Activated B cell treated with CpG ODN at 0.5 μM for 24 hours (primary cell): ENCODE data around the gene TCFL5. TPM values are rescaled to one million over a fixed set of nuclear protein-coding genes. Genes with fewer than 3 reads are reported as not detected.

Experiments
- ATAC-seq: fragments of 200-7000 bp; cut with Tn5 transposase; one replicate; pipeline ENCODE4 v1.10.0; 2021; ENCODE audit warnings: low read depth, mild to moderate bottlenecking, moderate library complexity
- CTCF ChIA-PET: fragments of 350-600 bp; sonication (Branson Sonifier 250); formaldehyde crosslinking; loops from one replicate; lab custom pipeline; 2021; ENCODE audit warnings: antibody characterized with exemption; lab: Charles Lee
- POLR2A ChIA-PET: fragments of 350-600 bp; sonication (Branson Sonifier 250); formaldehyde crosslinking; loops from one replicate; lab custom pipeline; 2021; ENCODE audit warnings: antibody characterized with exemption; lab: Charles Lee
- DNase-seq: peaks from one replicate; pipeline ENCODE4 v3.0.0; 2022
- H3K27ac Mint-ChIP-seq: one replicate; pipeline ENCODE4 v1.8.0; 2020; ENCODE audit warnings: mixed read lengths
- H3K27me3 Mint-ChIP-seq: one replicate; pipeline ENCODE4 v1.8.0; 2021; ENCODE audit warnings: mixed read lengths
- H3K36me3 Mint-ChIP-seq: one replicate; pipeline ENCODE4 v1.8.0; 2021; ENCODE audit warnings: low read depth, mixed read lengths
- H3K4me1 Mint-ChIP-seq: one replicate; pipeline ENCODE4 v1.8.0; 2021; ENCODE audit warnings: mixed read lengths
- H3K4me3 Mint-ChIP-seq: one replicate; pipeline ENCODE4 v1.8.0; 2020; ENCODE audit warnings: mild to moderate bottlenecking, mixed read lengths
- H3K9me3 Mint-ChIP-seq: one replicate; pipeline ENCODE4 v1.8.0; 2020; ENCODE audit warnings: mixed read lengths
- intact Hi-C: fragments of 100-400 bp; cut with micrococcal nuclease; formaldehyde crosslinking; loops from one replicate; pipeline ENCODE4 v1.15.1; 2024
- total RNA-seq: library from RNA; stranded (reverse); gene quantifications from 2 replicates; pipeline ENCODE4 v1.2.3, GENCODE V29; 2022
- TF ChIP-seq, protein P1 (sequence below): fragments of 200-600 bp; IDR thresholded peaks from one replicate; pipeline ENCODE4 v1.8.0; 2022; ENCODE audit warnings: antibody characterized with exemption, mild to moderate bottlenecking

The TCFL5 gene
- 54.5 and 55.6 TPM in 2 replicates for total RNA-seq

DNA sequence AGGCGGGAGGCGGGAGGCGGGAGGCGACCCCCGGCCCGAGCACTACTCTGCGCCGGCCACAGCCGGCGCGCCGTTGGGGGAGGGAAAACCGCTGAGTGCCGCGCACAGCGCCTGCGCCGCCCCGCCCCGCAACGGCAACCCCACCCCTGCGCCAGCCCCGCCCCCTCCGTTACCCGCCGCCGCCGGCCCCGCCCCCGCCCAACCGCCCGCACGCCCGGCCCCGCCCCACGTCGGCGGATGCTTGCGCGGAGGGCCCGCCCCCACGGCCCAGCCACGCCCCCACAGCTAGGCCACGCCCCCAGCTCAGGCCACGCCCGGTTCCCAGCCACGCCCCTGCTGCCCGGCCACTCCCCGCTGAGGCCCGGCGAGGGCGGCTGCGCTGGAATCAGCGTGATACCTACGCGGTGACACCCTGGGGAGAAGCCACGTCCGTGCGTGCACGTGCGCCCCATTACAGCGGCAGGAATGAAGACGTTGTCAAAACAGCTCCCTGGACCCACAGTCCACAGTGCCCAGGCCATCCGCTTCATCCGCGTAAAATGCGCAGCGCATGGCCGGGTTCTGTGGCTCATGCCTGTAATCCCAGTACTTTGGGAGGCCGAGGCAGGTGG is at the start of gene TCFL5:
TCFL5 (minus strand) TSS at position 97 of the 611 bp plus-strand sequence. CDS start 152 bp downstream, outside the sequence.
- intact Hi-C loops, result loop anchor here (1.0 to 5.0 kb wide), 4 partner anchors 29 to 92 kb away; partner anchors contain the start of genes DIDO1 and MRGBP
- peak within 1 kb of the TSS; percentile 52 for H3K27ac Mint-ChIP-seq
- H3K9me3 Mint-ChIP-seq, result no peaks in the 10 kb centered on the region
- peak; percentile 99 for DNase-seq
- CTCF ChIA-PET, result no interaction called here
- peaks cover 41% of the 10 kb centered on the region for H3K4me1 Mint-ChIP-seq
- TF ChIP-seq, protein P1, sequence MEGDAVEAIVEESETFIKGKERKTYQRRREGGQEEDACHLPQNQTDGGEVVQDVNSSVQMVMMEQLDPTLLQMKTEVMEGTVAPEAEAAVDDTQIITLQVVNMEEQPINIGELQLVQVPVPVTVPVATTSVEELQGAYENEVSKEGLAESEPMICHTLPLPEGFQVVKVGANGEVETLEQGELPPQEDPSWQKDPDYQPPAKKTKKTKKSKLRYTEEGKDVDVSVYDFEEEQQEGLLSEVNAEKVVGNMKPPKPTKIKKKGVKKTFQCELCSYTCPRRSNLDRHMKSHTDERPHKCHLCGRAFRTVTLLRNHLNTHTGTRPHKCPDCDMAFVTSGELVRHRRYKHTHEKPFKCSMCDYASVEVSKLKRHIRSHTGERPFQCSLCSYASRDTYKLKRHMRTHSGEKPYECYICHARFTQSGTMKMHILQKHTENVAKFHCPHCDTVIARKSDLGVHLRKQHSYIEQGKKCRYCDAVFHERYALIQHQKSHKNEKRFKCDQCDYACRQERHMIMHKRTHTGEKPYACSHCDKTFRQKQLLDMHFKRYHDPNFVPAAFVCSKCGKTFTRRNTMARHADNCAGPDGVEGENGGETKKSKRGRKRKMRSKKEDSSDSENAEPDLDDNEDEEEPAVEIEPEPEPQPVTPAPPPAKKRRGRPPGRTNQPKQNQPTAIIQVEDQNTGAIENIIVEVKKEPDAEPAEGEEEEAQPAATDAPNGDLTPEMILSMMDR, result no peak
- POLR2A ChIA-PET, result interaction anchor here (0.8 to 2.9 kb wide), 12 partner anchors 24 to 210 kb away, joined by 3 to 11 read pairs (median 5); partner anchors contain the start of genes GID8 and OGFR
- H3K36me3 Mint-ChIP-seq, result peaks cover 28% of the 10 kb centered on the region
- H3K4me3 Mint-ChIP-seq, result peak within 1 kb of the TSS; percentile 81
- peak; percentile 90 for ATAC-seq
- no peaks in the 10 kb centered on the region for H3K27me3 Mint-ChIP-seq

GRCh38 chr20:62910777-62911497 is 49.3 kb upstream of the TCFL5 start:
- ChIA-PET POLR2A (no interaction called here), CTCF (no interaction called here)
- ATAC-seq (no peak), DNase-seq (no peak)
- no peak overlapping the region for H3K27ac Mint-ChIP-seq
- H3K36me3 Mint-ChIP-seq, result peaks cover 81% of the 10 kb centered on the region
- H3K27me3 Mint-ChIP-seq, result no peaks in the 10 kb centered on the region
- no peaks in the 10 kb centered on the region for H3K9me3 Mint-ChIP-seq
- TF ChIP-seq, protein P1, result no peak
- H3K4me1 Mint-ChIP-seq, result peaks cover 35% of the 10 kb centered on the region
- intact Hi-C loops, result no loop called here
- H3K4me3 Mint-ChIP-seq, result no peak overlapping the region

DNA sequence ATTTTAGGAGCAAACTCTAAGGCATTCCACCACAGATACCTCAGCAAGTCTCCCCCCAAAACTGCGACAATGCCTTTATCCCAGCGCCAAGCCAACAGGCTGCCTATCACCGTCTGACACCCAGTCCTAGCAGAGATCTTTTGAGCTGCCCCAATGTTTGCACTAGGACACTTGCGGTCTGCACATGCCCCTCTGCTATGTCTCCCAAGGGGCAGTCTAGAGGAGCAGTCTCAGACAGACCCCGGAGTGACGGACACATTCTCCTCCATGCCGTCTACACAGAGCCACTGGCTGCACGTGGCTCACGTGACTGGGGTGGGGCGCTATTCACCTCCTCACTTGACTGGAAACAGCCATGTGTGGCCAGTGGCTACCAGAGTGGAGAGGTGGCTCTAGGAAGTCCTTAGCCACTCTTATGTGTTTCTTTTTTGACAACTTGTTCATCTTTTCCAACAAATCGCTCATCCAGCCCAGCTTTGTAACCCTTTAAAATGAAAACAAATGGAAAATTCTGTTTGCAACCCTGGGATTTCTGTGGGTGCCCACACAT is 48.7 kb upstream of the TCFL5 start:
- H3K4me1 Mint-ChIP-seq, result peaks cover 30% of the 10 kb centered on the region
- intact Hi-C loops, result no loop called here
- ATAC-seq, result no peak
- POLR2A ChIA-PET, result no interaction called here
- TF ChIP-seq, protein P1, result no peak
- DNase-seq, result no peak
- H3K9me3 Mint-ChIP-seq, result no peaks in the 10 kb centered on the region
- H3K4me3 Mint-ChIP-seq, result no peak overlapping the region
- CTCF ChIA-PET, result no interaction called here
- H3K27me3 Mint-ChIP-seq, result no peaks in the 10 kb centered on the region
- H3K27ac Mint-ChIP-seq, result no peak overlapping the region
- H3K36me3 Mint-ChIP-seq, result peaks cover 85% of the 10 kb centered on the region

DNA sequence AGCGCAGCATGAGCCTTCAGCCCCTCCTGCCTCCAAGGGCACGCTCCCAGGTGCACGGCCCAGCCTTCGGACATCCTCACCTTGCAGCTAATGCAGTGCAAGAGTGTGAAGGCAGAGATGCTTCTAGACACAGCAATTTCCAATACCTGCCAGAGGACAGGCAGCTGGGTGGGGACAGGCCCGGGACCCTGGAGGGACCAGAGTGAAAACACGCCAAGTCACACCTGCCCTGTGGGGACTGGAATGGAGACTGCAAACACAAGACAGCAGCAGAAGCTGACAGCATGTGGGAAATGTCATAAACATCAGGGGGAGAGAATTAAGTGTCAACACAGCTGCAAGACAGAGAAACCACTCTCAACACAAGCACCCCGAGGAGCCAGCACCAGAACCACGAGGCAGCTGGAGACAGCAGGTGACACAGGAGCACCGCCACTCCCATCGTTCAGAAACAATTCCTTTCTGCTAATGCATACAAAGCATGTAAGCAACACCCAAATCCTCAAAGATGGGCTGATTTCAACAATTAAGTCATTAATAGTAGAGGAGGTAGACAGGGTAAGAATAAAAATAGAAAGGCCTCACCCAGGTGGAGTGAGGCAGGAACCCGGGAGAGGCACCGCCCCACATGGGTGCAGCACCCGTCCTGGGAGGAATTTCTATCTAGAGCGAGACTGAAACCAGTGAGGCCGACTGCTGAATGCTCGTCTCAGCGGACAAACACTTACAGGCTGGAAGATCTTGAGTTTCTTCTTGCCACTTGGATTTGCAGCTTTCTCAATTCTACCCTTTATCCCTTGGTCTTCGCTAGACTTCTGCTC is 47.6 kb upstream of the TCFL5 start:
- ChIA-PET POLR2A (no interaction called here), CTCF (interaction anchor here (1.4 to 1.6 kb wide), 2 partner anchors 10 to 64 kb away, joined by 3 to 4 read pairs; no protein-coding TSS in a partner anchor)
- ATAC-seq (no peak), DNase-seq (no peak)
- no peak overlapping the region for H3K27ac Mint-ChIP-seq
- TF ChIP-seq, protein P1, result no peak
- H3K9me3 Mint-ChIP-seq, result no peaks in the 10 kb centered on the region
- H3K4me3 Mint-ChIP-seq, result no peak overlapping the region
- intact Hi-C loops, result no loop called here
- H3K36me3 Mint-ChIP-seq, result peaks cover 92% of the 10 kb centered on the region
- H3K27me3 Mint-ChIP-seq, result no peaks in the 10 kb centered on the region
- H3K4me1 Mint-ChIP-seq, result peaks cover 23% of the 10 kb centered on the region
